ENCODE measurements around the gene SASS6. TPM values are rescaled to one million over a fixed set of nuclear protein-coding genes. Genes with fewer than 3 reads are reported as not detected.

The SASS6 gene
- total and polyA plus RNA-seq, 9 of the 15 experiments (the other 6 are each of a cell fraction or from before 2014, with no cell fraction given) = 11.6 to 34.1 (median 18.0) TPM

DNA sequence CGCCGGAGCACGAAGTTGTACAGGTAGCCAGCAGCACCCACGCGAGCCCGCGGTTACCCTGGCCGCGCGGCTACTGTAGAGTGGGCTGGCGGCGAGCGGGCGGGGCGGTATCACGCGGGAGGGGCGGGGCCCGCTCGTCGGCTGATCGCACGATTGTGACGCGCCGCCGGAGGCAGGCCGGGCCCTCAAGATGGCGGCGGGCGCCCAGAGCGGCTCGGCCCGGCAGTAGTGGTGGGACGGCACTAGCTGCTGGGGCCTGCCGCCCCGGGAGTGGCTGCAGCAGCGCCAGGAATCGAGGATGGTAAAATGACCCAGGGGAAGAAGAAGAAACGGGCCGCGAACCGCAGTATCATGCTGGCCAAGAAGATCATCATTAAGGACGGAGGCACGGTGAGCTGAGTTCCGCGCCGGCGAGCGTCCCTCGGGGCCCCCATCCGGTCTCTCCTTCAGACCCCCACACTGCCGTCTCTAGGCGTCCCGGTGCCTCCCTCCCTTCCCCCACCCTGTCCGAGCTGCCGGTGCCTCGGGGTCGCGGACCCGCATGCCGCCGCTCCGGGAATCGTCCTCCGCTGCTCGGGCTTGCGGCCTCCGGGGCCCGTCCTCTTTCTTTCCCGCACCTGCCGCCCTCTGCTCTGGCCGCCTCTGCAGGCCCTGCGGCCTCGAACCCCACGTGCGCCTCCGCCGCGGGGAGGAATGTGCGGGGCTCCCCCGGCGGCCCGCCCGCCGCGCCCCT, 94.6 kb downstream of the SASS6 start (continued):
- TF ChIP-seq, protein P1, sequence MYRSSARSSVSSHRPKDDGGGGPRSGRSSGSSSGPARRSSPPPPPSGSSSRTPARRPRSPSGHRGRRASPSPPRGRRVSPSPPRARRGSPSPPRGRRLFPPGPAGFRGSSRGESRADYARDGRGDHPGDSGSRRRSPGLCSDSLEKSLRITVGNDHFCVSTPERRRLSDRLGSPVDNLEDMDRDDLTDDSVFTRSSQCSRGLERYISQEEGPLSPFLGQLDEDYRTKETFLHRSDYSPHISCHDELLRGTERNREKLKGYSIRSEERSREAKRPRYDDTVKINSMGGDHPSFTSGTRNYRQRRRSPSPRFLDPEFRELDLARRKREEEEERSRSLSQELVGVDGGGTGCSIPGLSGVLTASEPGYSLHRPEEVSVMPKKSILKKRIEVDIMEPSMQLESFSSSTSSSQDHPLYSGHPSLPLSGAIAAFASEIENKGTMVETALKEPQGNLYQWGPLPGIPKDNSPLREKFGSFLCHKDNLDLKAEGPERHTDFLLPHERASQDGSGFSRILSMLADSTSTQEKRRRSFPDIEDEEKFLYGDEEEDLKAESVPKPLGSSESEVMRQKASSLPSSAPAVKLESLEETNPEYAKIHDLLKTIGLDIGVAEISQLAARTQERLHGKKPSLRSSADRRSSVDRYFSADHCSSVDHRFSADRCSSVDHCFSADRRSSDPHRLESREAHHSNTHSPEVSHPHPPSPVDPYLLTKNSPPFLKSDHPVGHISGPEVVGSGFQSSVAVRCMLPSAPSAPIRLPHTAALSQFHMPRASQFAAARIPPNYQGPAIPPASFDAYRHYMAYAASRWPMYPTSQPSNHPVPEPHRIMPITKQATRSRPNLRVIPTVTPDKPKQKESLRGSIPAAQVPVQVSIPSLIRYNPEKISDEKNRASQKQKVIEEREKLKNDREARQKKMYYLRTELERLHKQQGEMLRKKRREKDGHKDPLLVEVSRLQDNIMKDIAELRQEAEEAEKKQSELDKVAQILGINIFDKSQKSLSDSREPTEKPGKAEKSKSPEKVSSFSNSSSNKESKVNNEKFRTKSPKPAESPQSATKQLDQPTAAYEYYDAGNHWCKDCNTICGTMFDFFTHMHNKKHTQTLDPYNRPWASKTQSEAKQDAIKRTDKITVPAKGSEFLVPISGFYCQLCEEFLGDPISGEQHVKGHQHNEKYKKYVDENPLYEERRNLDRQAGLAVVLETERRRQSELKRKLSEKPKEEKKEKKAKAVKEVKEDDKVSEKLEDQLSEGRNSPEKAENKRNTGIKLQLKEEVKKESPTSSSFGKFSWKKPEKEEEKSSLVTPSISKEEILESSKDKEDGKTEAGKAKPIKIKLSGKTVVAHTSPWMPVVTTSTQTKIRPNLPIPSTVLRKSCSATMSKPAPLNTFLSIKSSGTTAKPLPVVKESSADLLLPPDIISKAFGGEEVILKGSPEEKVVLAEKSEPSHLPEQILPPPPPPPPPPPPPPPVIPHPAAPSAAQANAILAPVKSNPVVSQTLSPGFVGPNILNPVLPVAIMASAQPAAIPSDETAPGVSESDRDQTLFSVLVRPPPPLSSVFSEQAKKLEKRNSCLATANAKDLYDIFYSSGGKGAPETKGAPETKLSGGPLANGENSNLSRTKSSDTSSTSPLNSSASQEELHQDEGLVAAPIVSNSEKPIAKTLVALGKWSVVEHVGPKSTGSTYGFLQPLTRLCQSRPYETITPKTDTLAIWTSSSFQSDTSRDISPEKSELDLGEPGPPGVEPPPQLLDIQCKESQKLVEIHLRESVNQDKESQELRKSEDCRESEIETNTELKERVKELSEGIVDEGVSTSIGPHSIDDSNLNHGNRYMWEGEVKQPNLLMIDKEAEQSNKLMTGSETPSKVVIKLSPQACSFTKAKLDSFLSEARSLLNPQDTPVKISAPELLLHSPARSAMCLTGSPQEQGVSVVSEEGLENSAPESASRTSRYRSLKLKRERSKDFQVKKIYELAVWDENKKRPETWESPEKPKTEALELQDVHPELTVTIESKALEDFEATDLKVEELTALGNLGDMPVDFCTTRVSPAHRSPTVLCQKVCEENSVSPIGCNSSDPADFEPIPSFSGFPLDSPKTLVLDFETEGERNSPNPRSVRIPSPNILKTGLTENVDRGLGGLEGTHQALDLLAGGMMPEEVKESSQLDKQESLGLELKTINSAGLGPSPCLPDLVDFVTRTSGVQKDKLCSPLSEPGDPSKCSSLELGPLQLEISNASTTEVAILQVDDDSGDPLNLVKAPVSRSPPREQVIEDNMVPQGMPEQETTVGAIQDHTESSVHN (IDR thresholded peaks at IDR 0.05; ENCODE audit: borderline replicate concordance in 1 of 2, low read depth in 1 of 2) = no peak
- no peak for TF ChIP-seq ZNF184 (CRISPR knock-in tag; IDR thresholded peaks at IDR 0.05)
- no peak for TF ChIP-seq ZNF175 (CRISPR knock-in tag; IDR thresholded peaks at IDR 0.05; ENCODE audit: low read depth)
- no peak; the same call in 1 of the 2 replicates for TF ChIP-seq HNRNPL (IDR thresholded peaks at IDR 0.05; ENCODE audit: low read depth, low read length)
- TF ChIP-seq CREB1 (IDR thresholded peaks at IDR 0.05) = peak; percentile 92
- peak; percentile 91 for TF ChIP-seq CREB1 (CRISPR knock-in tag; IDR thresholded peaks at IDR 0.05)
- TF ChIP-seq, protein P2, sequence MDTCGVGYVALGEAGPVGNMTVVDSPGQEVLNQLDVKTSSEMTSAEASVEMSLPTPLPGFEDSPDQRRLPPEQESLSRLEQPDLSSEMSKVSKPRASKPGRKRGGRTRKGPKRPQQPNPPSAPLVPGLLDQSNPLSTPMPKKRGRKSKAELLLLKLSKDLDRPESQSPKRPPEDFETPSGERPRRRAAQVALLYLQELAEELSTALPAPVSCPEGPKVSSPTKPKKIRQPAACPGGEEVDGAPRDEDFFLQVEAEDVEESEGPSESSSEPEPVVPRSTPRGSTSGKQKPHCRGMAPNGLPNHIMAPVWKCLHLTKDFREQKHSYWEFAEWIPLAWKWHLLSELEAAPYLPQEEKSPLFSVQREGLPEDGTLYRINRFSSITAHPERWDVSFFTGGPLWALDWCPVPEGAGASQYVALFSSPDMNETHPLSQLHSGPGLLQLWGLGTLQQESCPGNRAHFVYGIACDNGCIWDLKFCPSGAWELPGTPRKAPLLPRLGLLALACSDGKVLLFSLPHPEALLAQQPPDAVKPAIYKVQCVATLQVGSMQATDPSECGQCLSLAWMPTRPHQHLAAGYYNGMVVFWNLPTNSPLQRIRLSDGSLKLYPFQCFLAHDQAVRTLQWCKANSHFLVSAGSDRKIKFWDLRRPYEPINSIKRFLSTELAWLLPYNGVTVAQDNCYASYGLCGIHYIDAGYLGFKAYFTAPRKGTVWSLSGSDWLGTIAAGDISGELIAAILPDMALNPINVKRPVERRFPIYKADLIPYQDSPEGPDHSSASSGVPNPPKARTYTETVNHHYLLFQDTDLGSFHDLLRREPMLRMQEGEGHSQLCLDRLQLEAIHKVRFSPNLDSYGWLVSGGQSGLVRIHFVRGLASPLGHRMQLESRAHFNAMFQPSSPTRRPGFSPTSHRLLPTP (IDR thresholded peaks at IDR 0.05; ENCODE audit: borderline replicate concordance, extremely low read depth, insufficient read length) = no peak
- no peak for TF ChIP-seq ZNF263 (CRISPR knock-in tag; IDR thresholded peaks at IDR 0.05; ENCODE audit: borderline replicate concordance)
- TF ChIP-seq ZNF431 (CRISPR knock-in tag; IDR thresholded peaks at IDR 0.05) = peak; percentile 55; the same call in 1 of the 2 replicates
- no peak for TF ChIP-seq RHOXF2B (CRISPR knock-in tag; conservative IDR thresholded peaks at IDR 0.05)
- no peak for TF ChIP-seq ZBTB8A (IDR thresholded peaks at IDR 0.05; ENCODE audit: partially characterized antibody)
- no peak for TF ChIP-seq CBX2 (IDR thresholded peaks at IDR 0.05; ENCODE audit: insufficient read depth, low read length, poor library complexity, severe bottlenecking)
- TF ChIP-seq ZNF12 (CRISPR knock-in tag; IDR thresholded peaks at IDR 0.05) = no peak
- TF ChIP-seq, protein P3, sequence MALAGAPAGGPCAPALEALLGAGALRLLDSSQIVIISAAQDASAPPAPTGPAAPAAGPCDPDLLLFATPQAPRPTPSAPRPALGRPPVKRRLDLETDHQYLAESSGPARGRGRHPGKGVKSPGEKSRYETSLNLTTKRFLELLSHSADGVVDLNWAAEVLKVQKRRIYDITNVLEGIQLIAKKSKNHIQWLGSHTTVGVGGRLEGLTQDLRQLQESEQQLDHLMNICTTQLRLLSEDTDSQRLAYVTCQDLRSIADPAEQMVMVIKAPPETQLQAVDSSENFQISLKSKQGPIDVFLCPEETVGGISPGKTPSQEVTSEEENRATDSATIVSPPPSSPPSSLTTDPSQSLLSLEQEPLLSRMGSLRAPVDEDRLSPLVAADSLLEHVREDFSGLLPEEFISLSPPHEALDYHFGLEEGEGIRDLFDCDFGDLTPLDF (CRISPR knock-in tag; IDR thresholded peaks at IDR 0.05) = peak; percentile 62; the same call in 1 of the 2 replicates

Data from K562 (cell line).